Measurements from ENCODE around the gene DHRSX.

GRCh38 chrX:2540426-2540947, 39.7 kb upstream of the DHRSX start:
- TF ChIP-seq CTCF (conservative IDR thresholded peaks at IDR 0.05) (no peak), ZFX (IDR thresholded peaks at IDR 0.05) (no peak)

All from C4-2B (cell line).